HG03045 (cell line): Measurements from ENCODE around the gene VOPP1.
"Not testable (repeated sequence)": the region's sequence is repeated elsewhere in the genome, so short reads cannot be mapped to it uniquely, and the experiment has no call there.

Source experiments
- ATAC-seq: cut with Tn5 transposase; IDR thresholded peaks from one replicate; pipeline ENCODE4 v1.9.1; 2021; ENCODE audit warnings: mild to moderate bottlenecking, moderate library complexity; ENCODE audit not compliant: unreplicated experiment

Gene VOPP1

GRCh38 chr7:55473932-55474331 is 98.4 kb downstream of the VOPP1 start:
- no peak for ATAC-seq

- ATAC-seq, result no peak
Measured at GRCh38 chr7:55472928-55473725, 99.2 kb downstream of the VOPP1 start.

GRCh38 chr7:55472406-55472805 is 99.9 kb downstream of the VOPP1 start:
- not testable (repeated sequence) for ATAC-seq

- not testable (repeated sequence) for ATAC-seq
Measured at GRCh38 chr7:55471594-55471993, 100.7 kb downstream of the VOPP1 start.

- ATAC-seq, result no peak
Measured at GRCh38 chr7:55470261-55470660, 102.0 kb downstream of the VOPP1 start.

- no peak for ATAC-seq
Measured at GRCh38 chr7:55469721-55470120, 102.6 kb downstream of the VOPP1 start.

GRCh38 chr7:55469271-55469681 is 103.0 kb downstream of the VOPP1 start:
- ATAC-seq, result no peak

- ATAC-seq, result no peak
Measured at GRCh38 chr7:55468495-55468894, 103.8 kb downstream of the VOPP1 start.

GRCh38 chr7:55467047-55467593 is 105.2 kb downstream of the VOPP1 start:
- ATAC-seq, result no peak

GRCh38 chr7:55465691-55466090 is 106.6 kb downstream of the VOPP1 start:
- ATAC-seq, result no peak

GRCh38 chr7:55464422-55464821 is 107.9 kb downstream of the VOPP1 start:
- no peak for ATAC-seq

- ATAC-seq, result no peak
Measured at GRCh38 chr7:55463686-55464262, 108.5 kb downstream of the VOPP1 start.

- no peak for ATAC-seq
Measured at GRCh38 chr7:55458351-55458750, 114.0 kb downstream of the VOPP1 start.

- ATAC-seq, result no peak
Measured at GRCh38 chr7:55457801-55458200, 114.5 kb downstream of the VOPP1 start.

- ATAC-seq, result no peak
Measured at GRCh38 chr7:55452971-55453370, 119.3 kb downstream of the VOPP1 start.

GRCh38 chr7:55449992-55450535 is 122.2 kb downstream of the VOPP1 start:
- ATAC-seq, result no peak

- ATAC-seq, result no peak
Measured at GRCh38 chr7:55449205-55449991, 122.9 kb downstream of the VOPP1 start.

GRCh38 chr7:55448526-55448925 is 123.8 kb downstream of the VOPP1 start:
- no peak for ATAC-seq

- no peak for ATAC-seq
Measured at GRCh38 chr7:55444786-55445185, 127.5 kb downstream of the VOPP1 start.

GRCh38 chr7:55441774-55442522 is 130.4 kb downstream of the VOPP1 start:
- no peak for ATAC-seq
